Measurements from ENCODE around the gene FXYD5. TPM values are rescaled to one million over a fixed set of nuclear protein-coding genes. Genes with fewer than 3 reads are reported as not detected.

FXYD5 gene
- total and polyA plus RNA-seq, 10 of the 15 experiments (the other 5 are each of a cell fraction or from before 2014, with no cell fraction given): 30.0 to 159 (median 93.9) TPM

DNA sequence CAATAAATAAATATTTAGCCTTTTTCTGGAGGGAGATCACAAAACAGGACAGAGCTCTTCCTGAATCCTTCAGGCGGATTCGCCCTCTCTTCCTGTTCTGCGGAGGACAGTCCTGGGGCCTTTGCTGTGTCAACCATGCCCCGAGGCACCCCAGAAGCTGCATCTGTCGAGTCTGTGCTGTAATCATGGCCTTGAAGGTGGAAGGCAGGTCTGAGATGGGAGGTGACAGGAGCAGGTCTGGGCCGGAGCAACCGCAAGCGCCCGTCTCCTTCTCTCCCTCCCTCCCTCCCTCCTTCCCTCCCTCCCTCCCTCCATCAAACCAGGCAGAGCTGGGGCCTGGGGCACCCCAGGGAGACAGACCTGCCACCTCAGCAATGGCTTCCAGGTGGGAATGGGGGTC is 43.6 kb upstream of the FXYD5 start:
- H3K27ac ChIP-seq (ENCODE audit: control insufficient read depth, insufficient read depth): no peak overlapping the region
- no peaks in the 10 kb centered on the region for H3K4me1 ChIP-seq (ENCODE audit: control insufficient read depth, insufficient read depth, low read length)
- H3K9me3 ChIP-seq (replicated peaks; ENCODE audit: control insufficient read depth, insufficient read depth, low read length): no peaks in the 10 kb centered on the region; the same call in 2 of the 3 replicates
- H3K27me3 ChIP-seq (replicated peaks in 1 of 2; ENCODE audit: control insufficient read depth in 2 of 2, insufficient read depth in 2 of 2, low read length in 1 of 2): peaks cover 0 to 2% of the 10 kb centered on the region in 2 experiments; a peak in 1 of 4 replicates
- ChIA-PET CTCF (interaction anchor here (1.1 to 1.4 kb wide), 2 partner anchors 30 to 106 kb away, joined by 3 to 5 read pairs; no protein-coding TSS in a partner anchor), SMC1A (ENCODE audit: uncharacterized antibody, unreplicated experiment) (interaction anchor here (1.5 kb wide), 1 partner anchor 41 kb away, joined by 5 read pairs; no protein-coding TSS in a partner anchor), RAD21 (ENCODE audit: unreplicated experiment) (interaction anchor here (1.7 to 1.9 kb wide), 2 partner anchors 30 to 41 kb away, joined by 4 to 6 read pairs; no protein-coding TSS in a partner anchor), POLR2A (no interaction called here)
- no TSS peak for BruUV-seq (replicated peaks)
- no peak overlapping the region for H2AFZ ChIP-seq (ENCODE audit: control insufficient read depth, low read depth, low read length)
- in situ Hi-C loops (cut with MboI): no loop called here
- no peak overlapping the region for H3K4me2 ChIP-seq (ENCODE audit: control insufficient read depth, insufficient read depth)
- no peaks in the 10 kb centered on the region for H3K36me3 ChIP-seq (ENCODE audit: control insufficient read depth in 2 of 2, insufficient read depth in 2 of 2, low read length in 1 of 2)
- no peaks in the 10 kb centered on the region for H3K79me2 ChIP-seq (ENCODE audit: control insufficient read depth, insufficient read depth, low read length)
- TF ChIP-seq RFX5 (IDR thresholded peaks at IDR 0.05; ENCODE audit: low read depth, low read length): no peak
- TF ChIP-seq, protein P1, sequence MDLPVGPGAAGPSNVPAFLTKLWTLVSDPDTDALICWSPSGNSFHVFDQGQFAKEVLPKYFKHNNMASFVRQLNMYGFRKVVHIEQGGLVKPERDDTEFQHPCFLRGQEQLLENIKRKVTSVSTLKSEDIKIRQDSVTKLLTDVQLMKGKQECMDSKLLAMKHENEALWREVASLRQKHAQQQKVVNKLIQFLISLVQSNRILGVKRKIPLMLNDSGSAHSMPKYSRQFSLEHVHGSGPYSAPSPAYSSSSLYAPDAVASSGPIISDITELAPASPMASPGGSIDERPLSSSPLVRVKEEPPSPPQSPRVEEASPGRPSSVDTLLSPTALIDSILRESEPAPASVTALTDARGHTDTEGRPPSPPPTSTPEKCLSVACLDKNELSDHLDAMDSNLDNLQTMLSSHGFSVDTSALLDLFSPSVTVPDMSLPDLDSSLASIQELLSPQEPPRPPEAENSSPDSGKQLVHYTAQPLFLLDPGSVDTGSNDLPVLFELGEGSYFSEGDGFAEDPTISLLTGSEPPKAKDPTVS (IDR thresholded peaks at IDR 0.05; ENCODE audit: low read depth, low read length): no peak
- TF ChIP-seq TCF3 (IDR thresholded peaks at IDR 0.05; ENCODE audit: borderline replicate concordance, insufficient read depth, low read depth, low read length): no peak
- no peak for TF ChIP-seq NR2C1 (IDR thresholded peaks at IDR 0.05)
- no peak for TF ChIP-seq IKZF2 (IDR thresholded peaks at IDR 0.05)
- TF ChIP-seq, protein P2, sequence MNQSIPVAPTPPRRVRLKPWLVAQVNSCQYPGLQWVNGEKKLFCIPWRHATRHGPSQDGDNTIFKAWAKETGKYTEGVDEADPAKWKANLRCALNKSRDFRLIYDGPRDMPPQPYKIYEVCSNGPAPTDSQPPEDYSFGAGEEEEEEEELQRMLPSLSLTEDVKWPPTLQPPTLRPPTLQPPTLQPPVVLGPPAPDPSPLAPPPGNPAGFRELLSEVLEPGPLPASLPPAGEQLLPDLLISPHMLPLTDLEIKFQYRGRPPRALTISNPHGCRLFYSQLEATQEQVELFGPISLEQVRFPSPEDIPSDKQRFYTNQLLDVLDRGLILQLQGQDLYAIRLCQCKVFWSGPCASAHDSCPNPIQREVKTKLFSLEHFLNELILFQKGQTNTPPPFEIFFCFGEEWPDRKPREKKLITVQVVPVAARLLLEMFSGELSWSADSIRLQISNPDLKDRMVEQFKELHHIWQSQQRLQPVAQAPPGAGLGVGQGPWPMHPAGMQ (IDR thresholded peaks at IDR 0.05; ENCODE audit: borderline replicate concordance): no peak
- no peak for TF ChIP-seq TCF7 (IDR thresholded peaks at IDR 0.05; ENCODE audit: borderline replicate concordance)
- TF ChIP-seq SPI1 (IDR thresholded peaks at IDR 0.05; ENCODE audit: borderline replicate concordance, insufficient read depth, low read depth, low read length): no peak
- TF ChIP-seq ZZZ3 (IDR thresholded peaks at IDR 0.05; ENCODE audit: control insufficient read depth, insufficient read length, low read depth): no peak
- no peak for TF ChIP-seq NFYA (IDR thresholded peaks at IDR 0.05; ENCODE audit: borderline replicate concordance, low read depth, low read length)
- no peak for TF ChIP-seq POLR2AphosphoS2 (IDR thresholded peaks at IDR 0.05; ENCODE audit: low read depth, low read length)
- no peak for TF ChIP-seq KLF5 (IDR thresholded peaks at IDR 0.05; ENCODE audit: partially characterized antibody)
- no peak for TF ChIP-seq FOXK2 (IDR thresholded peaks at IDR 0.05)
- TF ChIP-seq, protein P3, sequence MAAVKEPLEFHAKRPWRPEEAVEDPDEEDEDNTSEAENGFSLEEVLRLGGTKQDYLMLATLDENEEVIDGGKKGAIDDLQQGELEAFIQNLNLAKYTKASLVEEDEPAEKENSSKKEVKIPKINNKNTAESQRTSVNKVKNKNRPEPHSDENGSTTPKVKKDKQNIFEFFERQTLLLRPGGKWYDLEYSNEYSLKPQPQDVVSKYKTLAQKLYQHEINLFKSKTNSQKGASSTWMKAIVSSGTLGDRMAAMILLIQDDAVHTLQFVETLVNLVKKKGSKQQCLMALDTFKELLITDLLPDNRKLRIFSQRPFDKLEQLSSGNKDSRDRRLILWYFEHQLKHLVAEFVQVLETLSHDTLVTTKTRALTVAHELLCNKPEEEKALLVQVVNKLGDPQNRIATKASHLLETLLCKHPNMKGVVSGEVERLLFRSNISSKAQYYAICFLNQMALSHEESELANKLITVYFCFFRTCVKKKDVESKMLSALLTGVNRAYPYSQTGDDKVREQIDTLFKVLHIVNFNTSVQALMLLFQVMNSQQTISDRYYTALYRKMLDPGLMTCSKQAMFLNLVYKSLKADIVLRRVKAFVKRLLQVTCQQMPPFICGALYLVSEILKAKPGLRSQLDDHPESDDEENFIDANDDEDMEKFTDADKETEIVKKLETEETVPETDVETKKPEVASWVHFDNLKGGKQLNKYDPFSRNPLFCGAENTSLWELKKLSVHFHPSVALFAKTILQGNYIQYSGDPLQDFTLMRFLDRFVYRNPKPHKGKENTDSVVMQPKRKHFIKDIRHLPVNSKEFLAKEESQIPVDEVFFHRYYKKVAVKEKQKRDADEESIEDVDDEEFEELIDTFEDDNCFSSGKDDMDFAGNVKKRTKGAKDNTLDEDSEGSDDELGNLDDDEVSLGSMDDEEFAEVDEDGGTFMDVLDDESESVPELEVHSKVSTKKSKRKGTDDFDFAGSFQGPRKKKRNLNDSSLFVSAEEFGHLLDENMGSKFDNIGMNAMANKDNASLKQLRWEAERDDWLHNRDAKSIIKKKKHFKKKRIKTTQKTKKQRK (IDR thresholded peaks at IDR 0.05; ENCODE audit: low read depth, low read length): no peak
- no peak for TF ChIP-seq RCOR1 (conservative IDR thresholded peaks at IDR 0.05; ENCODE audit: low read depth, low read length)
- TF ChIP-seq BACH1 (IDR thresholded peaks at IDR 0.05; ENCODE audit: borderline replicate concordance): no peak
- intact Hi-C loops (cut with micrococcal nuclease; ENCODE audit: unreplicated experiment): no loop called here
- no peaks in the 10 kb centered on the region for H4K20me1 ChIP-seq (ENCODE audit: control insufficient read depth, insufficient read depth)
- no peak overlapping the region for H3K9ac ChIP-seq (ENCODE audit: control insufficient read depth, insufficient read depth, low read length)
- no peak overlapping the region for H3K4me3 ChIP-seq
- WGBS (ENCODE audit: insufficient coverage, insufficient replicate concordance, low lambda C conversion rate, missing lambda C conversion rate): 55% methylated on average over 6 of the region's 9 CpGs
- FAIRE-seq (no peak), DNase-seq (ENCODE audit: low read depth, low spot score) (no peak), ATAC-seq (no peak)

All from GM12878 (cell line).